ENCODE data around the gene GPR149. TPM values are rescaled to one million over a fixed set of nuclear protein-coding genes. Genes with fewer than 3 reads are reported as not detected.

GPR149 gene
- total RNA-seq, 2 donors from 2014 or later = 0.09 TPM; not detected in 1

DNA sequence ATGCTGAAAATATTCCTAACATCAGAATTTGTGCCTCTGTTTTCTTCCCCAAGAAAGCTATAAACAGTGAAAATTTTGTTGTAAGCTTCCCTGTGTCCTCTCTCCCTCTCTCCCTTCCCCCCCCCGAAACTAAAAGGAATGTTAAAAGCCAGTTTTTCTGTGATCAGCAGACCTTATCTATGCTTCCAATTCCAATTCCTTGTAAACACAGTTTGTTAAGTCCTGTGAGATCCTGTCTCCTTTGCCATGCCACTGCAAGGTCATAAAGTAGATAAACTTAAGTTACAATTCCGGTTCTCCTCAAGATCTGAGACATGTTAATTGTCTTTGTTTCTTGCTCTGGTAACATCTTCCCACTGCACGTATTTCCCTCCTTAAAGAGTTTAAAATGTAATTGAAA is 62.8 kb downstream of the GPR149 start:
- DNase-seq (ENCODE audit: low spot score) = no peak
- no peak for TF ChIP-seq POLR2AphosphoS5 (IDR thresholded peaks at IDR 0.05)
- TF ChIP-seq, protein P1, sequence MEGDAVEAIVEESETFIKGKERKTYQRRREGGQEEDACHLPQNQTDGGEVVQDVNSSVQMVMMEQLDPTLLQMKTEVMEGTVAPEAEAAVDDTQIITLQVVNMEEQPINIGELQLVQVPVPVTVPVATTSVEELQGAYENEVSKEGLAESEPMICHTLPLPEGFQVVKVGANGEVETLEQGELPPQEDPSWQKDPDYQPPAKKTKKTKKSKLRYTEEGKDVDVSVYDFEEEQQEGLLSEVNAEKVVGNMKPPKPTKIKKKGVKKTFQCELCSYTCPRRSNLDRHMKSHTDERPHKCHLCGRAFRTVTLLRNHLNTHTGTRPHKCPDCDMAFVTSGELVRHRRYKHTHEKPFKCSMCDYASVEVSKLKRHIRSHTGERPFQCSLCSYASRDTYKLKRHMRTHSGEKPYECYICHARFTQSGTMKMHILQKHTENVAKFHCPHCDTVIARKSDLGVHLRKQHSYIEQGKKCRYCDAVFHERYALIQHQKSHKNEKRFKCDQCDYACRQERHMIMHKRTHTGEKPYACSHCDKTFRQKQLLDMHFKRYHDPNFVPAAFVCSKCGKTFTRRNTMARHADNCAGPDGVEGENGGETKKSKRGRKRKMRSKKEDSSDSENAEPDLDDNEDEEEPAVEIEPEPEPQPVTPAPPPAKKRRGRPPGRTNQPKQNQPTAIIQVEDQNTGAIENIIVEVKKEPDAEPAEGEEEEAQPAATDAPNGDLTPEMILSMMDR (IDR thresholded peaks at IDR 0.05) = no peak
- TF ChIP-seq POLR2A (IDR thresholded peaks at IDR 0.05) = no peak
- Histone ChIP-seq H3K27me3 (replicated peaks; ENCODE audit: insufficient read depth) (no peaks in the 10 kb centered on the region), H3K4me1 (replicated peaks) (no peaks in the 10 kb centered on the region), H3K9me3 (no peaks in the 10 kb centered on the region), H3K4me3 (no peak overlapping the region), H3K36me3 (no peaks in the 10 kb centered on the region), H3K27ac (no peak overlapping the region)
- intact Hi-C loops (cut with DNase I) = no loop called here
- 4% methylated on average over 3 of the region's 3 CpGs for WGBS

DNA sequence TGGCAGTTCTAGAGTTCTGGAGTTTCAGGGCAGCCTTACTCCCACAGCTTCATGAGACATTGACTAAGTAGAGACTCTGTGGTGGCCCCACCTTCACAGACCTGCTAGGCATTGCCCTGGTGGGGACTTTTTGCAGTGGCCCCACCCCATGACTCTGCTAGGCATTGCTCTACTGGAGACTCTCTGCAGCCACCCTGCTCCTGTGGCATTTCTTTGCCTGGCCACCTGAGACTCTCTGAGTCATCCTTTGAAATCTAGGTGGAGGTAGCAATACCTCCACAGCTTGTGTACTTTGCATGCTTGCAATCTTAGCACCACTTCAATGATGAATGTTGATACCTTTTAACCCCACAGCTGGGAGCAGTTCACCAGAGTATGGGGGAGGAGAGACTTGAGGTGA is 65.1 kb downstream of the GPR149 start:
- H3K27me3 ChIP-seq (replicated peaks; ENCODE audit: insufficient read depth) = no peaks in the 10 kb centered on the region
- no peaks in the 10 kb centered on the region for H3K36me3 ChIP-seq
- no peaks in the 10 kb centered on the region for H3K9me3 ChIP-seq
- intact Hi-C loops (cut with DNase I) = no loop called here
- TF ChIP-seq, protein P1 (IDR thresholded peaks at IDR 0.05) = no peak
- TF ChIP-seq POLR2A (IDR thresholded peaks at IDR 0.05) (no peak), POLR2AphosphoS5 (IDR thresholded peaks at IDR 0.05) (no peak)
- no peaks in the 10 kb centered on the region for H3K4me1 ChIP-seq (replicated peaks)
- H3K4me3 ChIP-seq = no peak overlapping the region
- H3K27ac ChIP-seq = no peak overlapping the region
- no peak for DNase-seq (ENCODE audit: low spot score)

DNA sequence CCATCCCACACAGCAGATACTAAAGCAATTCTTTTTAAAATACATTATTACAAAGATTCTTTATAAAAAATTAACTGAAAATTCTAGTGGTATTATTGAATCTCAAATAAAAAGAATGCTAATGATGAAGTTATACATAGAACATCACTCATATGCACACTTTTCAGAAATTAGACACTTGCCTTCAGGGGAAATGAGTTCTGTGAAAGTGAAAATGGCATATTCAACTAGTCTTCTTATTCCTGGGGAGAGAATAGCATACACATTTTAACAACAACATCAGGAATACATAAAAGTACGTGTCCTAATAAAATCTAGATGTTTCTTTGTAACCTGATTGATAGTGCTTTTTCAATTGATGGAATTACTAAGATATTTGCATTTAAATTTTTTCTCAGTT is 68.9 kb downstream of the GPR149 start:
- Histone ChIP-seq H3K27ac (no peak overlapping the region), H3K36me3 (no peaks in the 10 kb centered on the region), H3K9me3 (no peaks in the 10 kb centered on the region), H3K4me3 (no peak overlapping the region), H3K27me3 (replicated peaks; ENCODE audit: insufficient read depth) (no peaks in the 10 kb centered on the region), H3K4me1 (replicated peaks) (no peaks in the 10 kb centered on the region)
- DNase-seq (ENCODE audit: low spot score) = no peak
- TF ChIP-seq POLR2AphosphoS5 (IDR thresholded peaks at IDR 0.05) (no peak), POLR2A (IDR thresholded peaks at IDR 0.05) (no peak)
- TF ChIP-seq, protein P1 (IDR thresholded peaks at IDR 0.05) = no peak
- 73% methylated on average over 1 of the region's 1 CpG for WGBS
- intact Hi-C loops (cut with DNase I) = no loop called here

DNA sequence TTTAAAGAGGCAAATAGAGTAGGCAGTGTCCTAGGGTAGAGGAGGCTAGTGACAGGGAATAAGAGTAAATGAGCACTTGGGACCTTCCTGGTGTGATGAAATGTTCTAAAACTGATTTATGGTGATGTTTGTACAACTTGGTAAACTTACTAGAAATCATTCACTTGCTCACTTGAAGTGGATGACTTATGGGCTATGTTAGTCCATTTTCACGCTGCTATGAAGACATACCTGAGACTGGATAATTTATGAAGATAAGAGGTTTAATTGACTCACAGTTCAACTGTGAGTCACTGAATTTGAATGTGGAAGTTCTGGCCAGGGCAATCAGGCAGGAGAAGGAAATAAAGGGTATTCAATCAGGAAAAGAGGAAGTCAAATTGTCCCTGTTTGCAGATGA is 74.0 kb downstream of the GPR149 start:
- Histone ChIP-seq H3K9me3 (no peaks in the 10 kb centered on the region), H3K36me3 (no peaks in the 10 kb centered on the region), H3K4me1 (replicated peaks) (no peaks in the 10 kb centered on the region), H3K27ac (no peak overlapping the region), H3K27me3 (replicated peaks; ENCODE audit: insufficient read depth) (no peaks in the 10 kb centered on the region), H3K4me3 (no peak overlapping the region)
- TF ChIP-seq POLR2AphosphoS5 (IDR thresholded peaks at IDR 0.05) (no peak), POLR2A (IDR thresholded peaks at IDR 0.05) (no peak)
- TF ChIP-seq, protein P1 (IDR thresholded peaks at IDR 0.05) = no peak
- WGBS = 43% methylated on average over 1 of the region's 1 CpG
- DNase-seq (ENCODE audit: low spot score) = no peak
- intact Hi-C loops (cut with DNase I) = no loop called here

DNA sequence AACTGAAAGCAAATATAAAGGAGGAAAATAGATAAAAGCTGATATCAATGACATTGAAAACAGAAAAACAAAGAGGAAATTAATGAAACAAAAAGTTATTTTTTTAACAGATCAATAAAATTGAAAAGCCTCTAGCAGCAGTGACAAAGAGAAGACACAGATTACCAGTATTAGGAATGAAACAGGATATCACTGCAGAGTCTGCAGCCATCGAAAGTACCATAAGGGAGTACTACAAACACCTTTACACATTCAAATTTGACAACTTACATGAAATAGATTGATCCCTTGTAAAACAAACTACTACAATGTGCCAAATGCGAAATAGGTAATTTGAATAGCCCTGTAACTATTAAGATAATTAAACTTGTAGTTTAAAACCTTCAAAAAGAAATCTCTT is 80.8 kb downstream of the GPR149 start:
- TF ChIP-seq POLR2A (IDR thresholded peaks at IDR 0.05) = no peak
- H3K4me3 ChIP-seq = no peak overlapping the region
- no peaks in the 10 kb centered on the region for H3K27me3 ChIP-seq (replicated peaks; ENCODE audit: insufficient read depth)
- DNase-seq (ENCODE audit: low spot score) = no peak
- no peaks in the 10 kb centered on the region for H3K9me3 ChIP-seq
- no peaks in the 10 kb centered on the region for H3K36me3 ChIP-seq
- 50% methylated on average over 2 of the region's 2 CpGs for WGBS
- no peak overlapping the region for H3K27ac ChIP-seq
- no peaks in the 10 kb centered on the region for H3K4me1 ChIP-seq (replicated peaks)
- intact Hi-C loops (cut with DNase I) = no loop called here
